Measurements from ENCODE around the gene MEX3A. TPM values are rescaled to one million over a fixed set of nuclear protein-coding genes. Genes with fewer than 3 reads are reported as not detected.
"Not testable (repeated sequence)": the region's sequence is repeated elsewhere in the genome, so short reads cannot be mapped to it uniquely, and the experiment has no call there.

MEX3A gene
- total RNA-seq, 1 donor from 2014 or later = 1.1 TPM

DNA sequence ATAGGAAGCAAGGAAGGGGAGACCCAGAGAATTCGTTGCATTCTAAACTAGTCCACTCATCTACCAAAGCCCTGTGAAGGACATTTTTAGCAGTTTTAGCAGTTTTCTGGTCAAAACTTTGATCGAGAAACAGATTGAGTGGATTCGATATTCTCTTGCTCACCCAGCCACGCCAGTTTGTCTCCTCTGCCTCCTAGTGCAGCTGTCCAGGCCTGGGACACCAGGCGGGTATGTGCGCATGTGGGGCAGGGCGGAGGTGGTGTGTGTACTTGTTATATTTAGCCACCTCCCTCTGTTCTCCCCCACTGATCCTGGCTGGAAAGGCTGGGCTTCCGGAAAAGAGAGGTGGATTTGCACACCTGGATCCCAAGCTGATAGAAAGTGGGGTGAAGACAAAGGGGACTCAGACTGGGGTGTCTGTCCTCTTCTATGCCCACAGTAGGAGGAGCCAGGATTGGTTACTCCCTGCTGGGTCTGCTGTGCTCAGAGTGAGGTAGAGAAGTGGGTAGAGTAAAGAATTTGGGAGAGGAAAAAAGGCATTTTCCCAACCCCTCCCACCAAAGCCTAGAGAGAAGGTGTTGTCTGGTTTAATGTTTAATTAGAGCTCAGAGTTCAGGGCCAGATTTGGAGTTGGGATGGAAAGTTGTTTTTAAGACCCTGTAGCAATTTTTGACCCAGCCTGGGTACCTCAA, 36.1 kb upstream of the MEX3A start:
- ATAC-seq = peak; percentile 59
- peak; percentile 88 for DNase-seq (ENCODE audit: low spot score)

DNA sequence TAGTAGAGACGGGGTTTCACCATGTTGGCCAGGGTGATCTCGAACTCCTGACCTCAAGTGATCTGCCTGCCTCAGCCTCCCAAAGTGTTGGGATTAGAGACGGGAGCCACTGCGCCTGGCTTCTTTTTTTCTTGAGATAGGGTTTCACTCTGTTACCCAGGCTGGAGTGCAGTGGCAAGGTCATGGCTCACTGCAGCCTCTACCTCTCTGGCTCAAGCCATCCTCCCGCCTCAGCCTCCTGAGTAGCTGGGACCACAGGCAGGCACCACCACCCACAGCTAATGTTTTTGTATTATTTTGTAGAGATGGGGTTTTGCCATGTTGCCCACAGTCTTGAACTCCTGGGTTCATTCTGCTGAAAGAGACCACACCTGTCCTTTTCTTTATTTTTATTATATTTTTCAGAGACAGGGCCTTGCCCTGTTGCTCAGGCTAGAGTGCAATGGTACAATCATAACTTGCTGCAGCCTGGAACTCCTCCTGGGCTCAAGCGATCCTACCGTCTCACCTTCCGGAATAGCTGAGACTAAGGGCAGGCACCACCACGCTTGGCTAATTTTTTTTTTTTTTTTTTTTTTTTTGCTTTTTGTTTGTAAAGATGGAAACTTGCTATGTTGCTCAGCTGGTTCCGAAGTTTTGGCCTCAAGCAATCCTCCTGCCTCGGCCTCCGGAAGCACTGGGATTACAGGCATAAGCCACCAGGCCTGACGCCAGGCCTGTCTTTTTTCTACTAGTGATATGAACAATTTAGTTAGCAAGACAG, 35.3 kb upstream of the MEX3A start:
- ATAC-seq = no peak
- DNase-seq (ENCODE audit: low spot score) = no peak

DNA sequence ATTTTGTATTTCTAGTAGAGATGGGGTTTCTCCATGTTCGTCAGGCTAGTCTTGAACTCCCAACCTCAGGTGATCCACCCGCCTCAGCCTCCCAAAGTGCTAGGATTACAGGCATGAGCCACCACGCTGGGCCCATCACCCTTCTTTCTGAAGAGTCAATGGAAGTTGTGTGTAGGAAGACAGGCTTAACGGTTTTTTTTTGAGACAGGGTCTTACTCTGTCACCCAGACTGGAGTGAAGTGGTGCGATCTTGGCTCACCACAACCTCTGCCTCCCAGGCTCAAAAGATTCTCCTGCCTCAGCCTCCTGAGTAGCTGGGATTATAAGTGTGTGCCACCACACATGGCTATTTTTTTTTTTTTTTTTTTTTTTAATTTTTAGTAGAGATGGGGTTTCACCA, 34.5 kb upstream of the MEX3A start:
- not testable (repeated sequence) for ATAC-seq; DNase-seq (ENCODE audit: low spot score)

DNA sequence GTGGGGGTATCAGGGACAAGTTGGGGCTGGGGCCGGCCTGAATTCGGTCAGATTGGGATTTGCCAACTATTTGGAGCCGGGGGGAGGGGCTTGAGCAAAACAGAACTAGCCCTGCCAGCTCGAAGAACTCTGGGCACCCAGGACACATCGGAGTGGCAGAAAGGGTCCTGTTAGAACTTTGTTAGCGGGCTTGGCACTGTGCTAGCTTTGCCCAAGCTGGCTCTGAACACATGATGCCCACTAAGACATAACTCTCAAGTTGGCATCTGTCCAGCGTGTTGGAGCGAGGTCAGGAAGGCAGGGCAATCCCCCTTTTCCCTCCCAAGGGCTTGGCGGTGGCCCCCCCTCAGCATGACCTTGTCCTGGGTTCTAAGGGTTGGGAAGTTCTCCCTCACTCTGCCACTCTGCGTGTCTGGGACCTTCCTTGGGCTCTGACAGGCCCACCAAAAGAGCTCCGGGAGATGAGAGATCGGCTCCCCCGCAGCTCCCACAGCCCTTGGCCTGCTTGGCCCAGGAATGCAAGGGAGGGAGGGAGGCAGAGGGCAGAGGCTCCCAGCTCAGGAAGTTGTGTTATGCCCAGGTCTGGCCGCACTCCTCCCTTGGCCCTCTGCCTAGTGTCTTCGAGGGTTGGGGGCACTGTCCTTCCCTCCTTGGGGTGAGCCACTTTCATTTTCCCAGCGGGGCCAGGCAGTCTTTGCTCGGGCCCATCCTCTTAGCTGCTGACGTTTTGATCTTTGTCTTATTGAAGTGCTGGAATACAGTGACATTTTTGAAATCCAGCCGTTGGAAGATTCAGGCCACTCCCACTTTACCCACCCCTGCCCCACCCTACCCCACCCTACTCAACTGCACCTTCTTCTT, 33.5 kb upstream of the MEX3A start:
- ATAC-seq (peak; percentile 54), DNase-seq (ENCODE audit: low spot score) (peak; percentile 80)

DNA sequence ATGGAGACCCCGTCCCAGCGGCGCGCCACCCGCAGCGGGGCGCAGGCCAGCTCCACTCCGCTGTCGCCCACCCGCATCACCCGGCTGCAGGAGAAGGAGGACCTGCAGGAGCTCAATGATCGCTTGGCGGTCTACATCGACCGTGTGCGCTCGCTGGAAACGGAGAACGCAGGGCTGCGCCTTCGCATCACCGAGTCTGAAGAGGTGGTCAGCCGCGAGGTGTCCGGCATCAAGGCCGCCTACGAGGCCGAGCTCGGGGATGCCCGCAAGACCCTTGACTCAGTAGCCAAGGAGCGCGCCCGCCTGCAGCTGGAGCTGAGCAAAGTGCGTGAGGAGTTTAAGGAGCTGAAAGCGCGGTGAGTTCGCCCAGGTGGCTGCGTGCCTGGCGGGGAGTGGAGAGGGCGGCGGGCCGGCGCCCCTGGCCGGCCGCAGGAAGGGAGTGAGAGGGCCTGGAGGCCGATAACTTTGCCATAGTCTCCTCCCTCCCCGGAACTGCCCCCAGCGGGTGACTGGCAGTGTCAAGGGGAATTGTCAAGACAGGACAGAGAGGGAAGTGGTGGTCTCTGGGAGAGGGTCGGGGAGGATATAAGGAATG, 32.8 kb upstream of the MEX3A start:
- ATAC-seq (peak; percentile 63), DNase-seq (ENCODE audit: low spot score) (no peak)

DNA sequence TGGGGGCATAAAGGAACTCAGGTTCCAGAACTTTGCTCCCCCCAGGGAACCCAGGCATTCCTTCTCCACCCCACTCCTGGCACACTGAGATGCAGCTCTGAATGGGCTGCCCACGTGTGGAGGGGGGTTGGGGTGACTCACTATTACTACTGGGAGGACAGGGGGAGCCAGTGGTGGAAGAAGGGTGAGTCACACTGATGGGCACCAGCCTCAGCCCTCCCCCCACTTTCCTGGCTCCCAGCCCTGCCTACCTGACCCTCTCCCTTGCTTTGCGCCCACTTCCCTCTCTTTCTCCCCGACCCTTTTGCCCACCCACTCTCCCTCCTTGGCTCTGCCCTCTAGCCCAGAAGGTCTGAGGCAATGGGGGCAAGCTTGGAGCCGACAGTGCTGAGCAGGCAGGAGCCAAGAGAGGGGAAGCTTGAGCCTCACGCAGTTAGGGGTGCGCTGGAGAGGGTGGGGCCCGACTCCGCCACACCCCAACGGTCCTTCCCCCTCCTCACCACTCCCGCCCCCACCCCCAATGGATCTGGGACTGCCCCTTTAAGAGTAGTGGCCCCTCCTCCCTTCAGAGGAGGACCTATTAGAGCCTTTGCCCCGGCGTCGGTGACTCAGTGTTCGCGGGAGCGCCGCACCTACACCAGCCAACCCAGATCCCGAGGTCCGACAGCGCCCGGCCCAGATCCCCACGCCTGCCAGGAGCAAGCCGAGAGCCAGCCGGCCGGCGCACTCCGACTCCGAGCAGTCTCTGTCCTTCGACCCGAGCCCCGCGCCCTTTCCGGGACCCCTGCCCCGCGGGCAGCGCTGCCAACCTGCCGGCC, 32.0 kb upstream of the MEX3A start, which contains the start of gene LMNA:
Gene LMNA (plus strand): TSS at position 611 of the 818 bp plus-strand sequence. CDS start 208 bp downstream, outside the sequence.
- peak; percentile 95 for DNase-seq (ENCODE audit: low spot score)
- ATAC-seq = peak; percentile 79

DNA sequence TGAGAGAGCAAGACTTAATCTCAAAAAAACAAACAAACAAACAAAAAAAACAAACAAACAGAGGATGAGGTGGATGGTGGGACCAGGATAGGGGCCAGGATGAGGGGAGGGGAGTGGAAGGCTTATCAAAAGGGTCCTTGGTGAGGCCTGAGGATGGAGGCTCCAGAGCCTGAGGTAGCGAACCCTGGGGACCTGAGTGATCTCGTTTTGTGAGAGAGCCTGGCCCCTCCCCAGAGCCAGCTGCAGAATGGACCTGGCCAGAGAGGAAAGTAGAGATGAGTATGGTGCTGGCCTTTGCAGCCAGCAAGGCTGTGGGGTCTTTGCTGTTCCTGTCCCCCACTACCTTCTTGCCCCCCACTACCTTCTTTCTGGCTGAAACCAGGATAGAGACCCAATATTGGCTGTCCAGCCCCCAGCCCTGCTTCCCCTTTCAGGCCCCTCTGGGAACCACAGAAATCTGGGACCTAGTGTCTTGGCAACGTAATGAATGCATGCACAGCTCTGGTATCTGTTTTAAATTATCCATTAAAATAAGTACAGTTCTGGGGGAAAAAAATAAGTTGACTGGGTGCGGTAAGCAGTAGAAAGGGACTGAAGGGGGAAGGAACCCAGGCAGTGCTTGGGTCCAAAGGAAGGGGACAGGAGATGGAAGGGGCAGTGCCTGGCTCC, 31.2 kb upstream of the MEX3A start:
- no peak for ATAC-seq

DNA sequence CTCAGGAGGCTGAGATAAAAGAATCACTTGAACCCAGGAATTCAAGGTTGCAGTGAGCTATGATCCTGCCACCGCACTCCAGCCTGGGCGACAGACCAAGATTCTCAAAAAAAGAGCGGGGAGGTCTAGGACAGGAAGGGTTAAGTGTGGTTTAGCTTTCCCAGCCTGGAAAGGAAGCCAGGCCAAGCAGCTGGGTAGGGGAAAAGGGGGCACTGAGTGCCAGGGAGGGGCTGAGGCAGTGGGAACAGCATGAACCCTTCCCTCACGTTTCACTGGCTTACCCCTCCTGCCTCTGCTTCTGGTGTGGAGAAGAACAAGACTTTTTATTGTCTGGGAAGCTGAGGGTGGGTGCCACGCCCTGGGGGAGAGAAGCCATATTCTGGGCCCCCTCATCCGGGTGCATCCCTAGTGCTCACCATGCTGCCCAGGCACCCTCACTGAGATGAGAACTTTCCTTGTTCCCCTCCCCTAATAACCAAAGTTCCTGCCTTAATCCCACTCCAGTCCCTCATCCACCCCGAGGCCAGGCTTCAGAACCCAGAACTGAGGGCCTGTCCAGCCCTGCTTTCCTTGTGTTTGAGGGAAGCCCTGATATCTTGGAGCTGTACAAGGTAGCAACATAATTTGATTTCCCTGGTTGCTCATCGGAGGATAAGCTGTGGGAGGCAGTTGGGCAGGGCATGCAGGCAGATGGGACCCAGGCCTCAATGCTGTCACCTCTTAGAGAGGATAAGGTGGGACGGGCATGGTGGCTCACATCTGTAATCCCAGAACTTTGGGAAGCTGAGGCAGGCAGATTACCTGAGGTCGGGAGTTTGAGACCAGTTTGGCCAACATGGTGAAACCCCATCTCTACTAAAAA, 30.2 kb upstream of the MEX3A start:
- DNase-seq (ENCODE audit: low spot score) (no peak), ATAC-seq (no peak)

More for the DNA sequence above, 31.2 kb upstream of the MEX3A start:
- DNase-seq (ENCODE audit: low spot score) = no peak

DNA sequence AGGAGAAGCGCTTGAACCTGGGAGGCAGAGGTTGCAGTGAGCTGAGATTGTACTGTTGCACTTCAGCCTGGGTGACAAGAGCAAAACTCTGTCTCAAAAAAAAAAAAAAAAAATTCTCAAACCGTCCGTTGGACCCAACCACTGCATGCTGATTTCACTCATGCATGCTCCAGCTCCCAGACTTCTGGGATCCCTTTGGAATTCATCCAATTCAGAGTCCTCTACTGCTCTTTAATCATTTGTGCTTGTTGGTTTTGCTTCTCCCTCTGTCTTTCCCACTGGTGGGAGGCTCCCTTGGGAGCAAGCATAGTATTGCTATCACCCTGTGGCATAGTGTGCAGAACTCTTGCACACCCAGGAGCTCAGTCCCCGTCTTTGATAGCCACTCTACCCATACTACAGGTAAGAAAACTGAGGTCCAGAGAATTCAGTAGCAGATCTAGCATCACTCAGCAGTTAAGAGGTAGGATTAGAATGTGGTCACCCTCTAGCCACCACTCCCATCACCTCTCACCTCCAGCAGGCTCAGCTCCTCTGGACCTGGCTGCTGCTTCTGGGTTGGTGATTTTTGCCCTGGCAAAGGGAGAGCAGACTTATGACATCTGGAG, 29.2 kb upstream of the MEX3A start:
- ATAC-seq (no peak), DNase-seq (ENCODE audit: low spot score) (no peak)

DNA sequence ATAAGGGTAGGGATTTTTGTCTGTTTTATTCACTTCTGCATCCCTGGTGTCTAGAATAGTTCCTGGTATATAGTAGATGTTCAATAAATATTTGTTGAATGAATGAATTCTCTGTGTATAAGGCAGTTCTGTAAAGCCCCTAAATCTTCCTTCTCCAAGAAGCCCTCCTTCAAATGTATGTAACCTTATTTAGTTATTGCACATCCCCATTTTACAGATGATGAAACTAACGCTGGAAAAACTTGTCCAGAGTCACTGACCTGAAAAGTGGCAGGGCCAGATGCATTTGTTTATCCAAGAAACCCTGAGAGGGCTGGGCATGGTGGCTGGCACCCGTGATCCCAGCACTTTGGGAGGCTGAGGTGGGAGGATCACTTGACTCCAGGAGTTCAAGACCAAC, 28.0 kb upstream of the MEX3A start:
- no peak for ATAC-seq
- DNase-seq (ENCODE audit: low spot score) = no peak

DNA sequence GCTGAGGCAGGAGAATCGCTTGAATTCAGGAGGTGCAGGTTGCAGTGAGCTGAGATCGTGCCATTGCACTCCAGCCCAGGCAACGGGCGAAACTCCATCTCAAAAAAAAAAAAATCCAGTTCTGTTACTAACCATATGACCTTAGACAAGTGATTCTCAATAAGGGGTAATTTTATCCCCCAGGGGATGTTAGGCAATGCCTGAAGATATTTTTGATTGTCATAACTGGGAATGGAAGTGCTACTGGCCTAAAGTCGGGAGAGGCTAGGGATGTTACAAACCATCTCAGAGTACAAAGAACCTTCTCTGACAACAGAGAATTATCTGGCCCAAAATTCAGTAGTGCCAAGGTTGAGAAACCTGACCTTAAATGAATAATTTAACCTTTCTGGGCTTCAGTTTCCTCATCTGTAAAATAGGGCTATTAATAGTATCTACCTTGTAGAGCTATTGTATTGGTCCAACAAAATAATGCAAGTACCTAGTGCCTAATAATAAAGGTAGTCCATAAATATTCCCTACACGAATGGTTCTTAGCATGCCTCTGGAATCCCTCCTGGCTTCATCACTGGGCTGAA, 26.5 kb upstream of the MEX3A start:
- ATAC-seq (no peak), DNase-seq (ENCODE audit: low spot score) (no peak)

DNA sequence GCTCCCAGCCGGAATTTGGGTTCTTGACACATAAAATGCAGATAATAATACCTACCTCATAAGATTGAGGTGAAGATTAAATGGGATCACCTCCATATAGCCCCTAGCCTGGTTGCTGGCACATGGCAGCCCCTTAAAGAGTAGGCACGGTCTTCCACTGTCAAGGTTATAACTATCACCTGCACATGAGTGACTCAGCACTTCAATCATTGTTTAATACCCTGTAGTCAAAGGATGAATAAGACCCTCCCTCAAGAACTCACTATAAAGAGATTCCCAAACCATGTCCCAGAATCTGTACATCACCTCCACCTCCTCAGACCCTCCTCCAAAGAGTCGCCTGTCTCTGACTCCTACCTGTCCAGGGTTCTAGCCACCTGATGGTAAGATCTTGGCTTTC, 25.8 kb upstream of the MEX3A start:
- no peak for DNase-seq (ENCODE audit: low spot score)
- no peak for ATAC-seq

DNA sequence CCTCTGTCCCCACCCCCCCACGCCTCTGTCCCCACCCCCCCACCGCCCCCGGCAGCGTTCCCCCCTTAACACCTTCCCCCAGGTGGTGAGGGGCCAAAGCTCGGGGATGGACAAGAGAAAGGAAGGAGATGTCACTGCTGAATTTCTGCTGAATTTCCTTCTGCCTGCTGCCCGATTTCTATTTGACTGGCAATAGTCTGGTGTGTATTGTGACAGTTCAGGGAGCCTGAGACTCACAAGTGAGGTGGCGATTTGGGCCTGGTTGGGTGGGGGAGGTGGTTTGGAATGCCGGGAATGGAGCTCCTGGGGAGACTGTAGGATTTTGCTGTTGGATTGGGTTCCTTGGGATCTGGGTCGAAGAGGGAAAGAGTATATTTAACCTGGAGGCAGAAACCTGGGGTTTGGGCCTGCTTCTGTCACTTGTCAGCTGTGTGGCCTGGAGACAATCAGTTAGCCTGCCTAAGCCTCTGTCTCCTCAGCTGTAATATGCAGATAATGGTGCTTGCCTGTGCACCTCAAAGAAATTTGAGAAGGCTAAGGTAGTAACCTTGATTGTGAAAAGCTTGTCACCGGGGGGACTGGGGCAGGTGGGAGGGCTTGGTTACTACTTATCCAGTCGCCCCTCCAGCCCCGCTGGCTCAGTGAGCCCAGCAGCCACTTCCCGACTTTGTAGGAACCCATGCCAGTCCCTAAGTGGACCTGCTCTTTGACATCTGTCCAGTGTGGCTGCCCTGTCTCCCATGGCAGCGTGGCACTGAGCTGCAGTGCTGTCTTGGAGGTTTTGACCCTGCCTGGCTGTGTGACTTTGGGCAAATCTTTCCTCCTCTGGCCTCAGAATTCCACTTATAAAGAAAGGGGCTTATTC, 24.6 kb upstream of the MEX3A start:
- ATAC-seq = peak; percentile 54
- no peak for DNase-seq (ENCODE audit: low spot score)

DNA sequence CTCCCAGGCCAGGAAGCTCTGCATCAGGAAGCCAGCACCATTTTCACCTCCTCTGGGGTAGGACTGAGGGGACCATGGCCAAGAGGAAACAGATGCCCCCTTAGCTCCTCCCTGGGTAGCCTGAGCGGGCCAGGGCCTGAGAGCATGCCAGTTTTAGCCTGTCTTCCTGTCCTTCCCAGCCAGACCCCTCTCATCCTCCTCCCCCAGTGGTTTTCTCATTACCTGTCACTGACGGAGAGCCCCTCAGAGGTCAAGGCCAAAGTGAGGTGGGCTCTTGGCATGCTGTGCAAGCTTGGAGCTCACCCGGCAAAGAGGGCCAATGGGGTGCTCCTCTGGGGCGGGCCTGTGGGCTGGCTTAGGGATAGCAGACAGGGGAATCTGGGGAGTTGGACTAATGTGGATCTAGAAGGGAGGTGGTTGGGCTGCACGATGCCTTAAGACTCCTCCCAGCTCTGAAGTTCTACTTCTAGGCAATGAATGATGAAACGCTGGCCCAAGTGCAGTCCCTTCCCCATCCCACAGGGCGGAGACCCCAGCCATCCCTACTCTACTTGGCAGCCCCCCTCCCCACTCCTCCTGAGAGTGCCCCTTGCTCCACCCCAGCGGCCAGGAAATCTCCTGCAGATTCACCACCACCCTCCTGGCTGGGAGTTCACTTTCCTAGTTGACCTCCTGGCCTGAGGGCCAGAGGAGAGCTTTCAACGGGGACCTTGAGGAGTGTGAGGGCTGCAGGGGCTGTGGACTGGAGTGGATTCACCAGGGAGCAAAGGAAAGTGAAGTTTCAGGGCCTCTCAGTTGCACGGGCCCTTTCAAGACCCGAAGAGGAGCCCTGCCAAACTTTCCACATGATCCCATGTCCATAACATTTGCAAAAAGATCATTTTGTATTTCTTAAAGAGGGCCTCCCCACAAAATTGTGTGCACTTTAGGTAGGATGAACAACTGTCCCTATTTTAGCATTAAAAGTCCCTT, 22.9 kb upstream of the MEX3A start:
- no peak for DNase-seq (ENCODE audit: low spot score)
- ATAC-seq = no peak

DNA sequence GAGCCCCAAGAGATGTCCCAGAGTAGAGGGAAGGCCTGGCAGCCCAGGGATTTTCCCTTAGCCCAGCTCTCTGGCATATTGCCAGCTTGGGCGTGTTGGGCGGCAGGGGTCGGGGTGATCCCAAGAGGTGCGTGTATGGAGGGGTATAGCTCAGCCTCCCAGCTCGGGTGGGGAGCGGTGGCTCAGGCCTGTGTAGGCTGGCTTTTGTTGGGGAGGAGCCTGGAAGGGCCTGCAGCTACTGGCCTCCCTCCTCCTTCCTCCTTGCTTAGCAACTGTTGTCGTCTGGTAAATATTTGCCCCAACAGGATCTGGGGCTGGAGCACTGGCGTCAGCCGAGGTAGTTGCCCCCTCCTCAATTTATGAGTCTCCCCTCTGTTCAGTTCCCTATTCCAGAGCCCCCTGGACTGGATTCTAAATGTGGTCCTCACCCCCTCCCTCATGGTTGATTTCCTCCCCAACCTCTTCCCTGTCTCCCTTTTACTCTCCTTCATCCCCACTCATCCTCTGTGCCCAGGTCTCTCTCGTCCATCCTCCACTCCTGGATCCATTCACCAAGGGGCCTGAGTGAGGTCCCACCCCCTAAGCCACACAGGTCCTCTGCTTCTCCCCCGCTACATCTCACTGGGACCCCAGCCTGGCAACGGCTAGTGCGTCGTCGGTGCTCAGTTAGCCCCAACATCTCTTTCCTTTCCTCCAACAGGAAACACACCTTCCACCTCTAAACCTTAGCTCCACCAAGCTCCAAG, 22.0 kb upstream of the MEX3A start:
- DNase-seq (ENCODE audit: low spot score) (no peak), ATAC-seq (no peak)

All from left lobe of liver (tissue), 2 donors.